DMS79 treated with DMSO at 0.1 percent for 48 hours (cell line): ENCODE data around the gene CTSH.

Experiments
- DNase-seq: peaks from one replicate; lab custom pipeline; 2025; lab: John Stamatoyannopoulos, UW

Gene CTSH, protein sequence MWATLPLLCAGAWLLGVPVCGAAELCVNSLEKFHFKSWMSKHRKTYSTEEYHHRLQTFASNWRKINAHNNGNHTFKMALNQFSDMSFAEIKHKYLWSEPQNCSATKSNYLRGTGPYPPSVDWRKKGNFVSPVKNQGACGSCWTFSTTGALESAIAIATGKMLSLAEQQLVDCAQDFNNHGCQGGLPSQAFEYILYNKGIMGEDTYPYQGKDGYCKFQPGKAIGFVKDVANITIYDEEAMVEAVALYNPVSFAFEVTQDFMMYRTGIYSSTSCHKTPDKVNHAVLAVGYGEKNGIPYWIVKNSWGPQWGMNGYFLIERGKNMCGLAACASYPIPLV

DNA sequence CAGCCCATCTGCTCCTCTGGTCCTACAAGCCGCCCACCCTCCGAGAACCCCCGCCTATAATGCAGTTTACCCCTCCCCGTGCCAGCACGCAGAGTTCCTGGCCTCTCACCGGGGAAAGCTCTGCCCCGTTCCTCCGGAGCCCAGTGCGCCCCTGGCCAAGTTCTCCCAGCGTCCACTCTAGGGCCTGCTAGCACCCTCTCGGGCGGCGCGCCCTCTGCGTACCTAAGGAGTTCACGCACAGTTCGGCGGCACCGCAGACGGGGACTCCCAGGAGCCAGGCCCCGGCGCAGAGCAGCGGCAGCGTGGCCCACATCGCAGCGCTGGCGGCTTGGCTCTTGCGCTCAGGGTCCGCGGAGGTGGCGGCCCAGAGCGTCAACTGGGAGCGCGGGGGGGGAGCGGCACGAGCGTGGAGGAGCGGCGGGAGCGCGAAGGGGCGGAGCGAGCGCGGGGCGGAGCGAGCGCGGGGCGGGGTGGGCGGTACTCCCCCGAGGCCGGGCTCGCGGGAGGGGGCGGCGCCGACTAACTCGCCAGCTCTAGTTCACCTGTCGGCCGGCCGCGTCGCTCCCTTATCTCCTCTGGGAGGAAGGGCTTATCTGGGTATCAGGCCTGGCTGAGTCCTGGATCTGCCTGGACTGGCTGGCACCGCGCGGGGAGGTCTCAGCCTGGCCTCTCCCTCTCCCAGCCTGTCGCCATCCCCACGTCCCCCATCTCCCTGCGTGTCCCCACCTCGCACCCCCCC, at the start of gene CTSH:
Gene CTSH, minus strand, starts transcription at position 378 of the 739 bp plus-strand sequence. Its CDS starts 65 bp downstream, at position 313.
- DNase-seq, result peak; percentile 42

DNA sequence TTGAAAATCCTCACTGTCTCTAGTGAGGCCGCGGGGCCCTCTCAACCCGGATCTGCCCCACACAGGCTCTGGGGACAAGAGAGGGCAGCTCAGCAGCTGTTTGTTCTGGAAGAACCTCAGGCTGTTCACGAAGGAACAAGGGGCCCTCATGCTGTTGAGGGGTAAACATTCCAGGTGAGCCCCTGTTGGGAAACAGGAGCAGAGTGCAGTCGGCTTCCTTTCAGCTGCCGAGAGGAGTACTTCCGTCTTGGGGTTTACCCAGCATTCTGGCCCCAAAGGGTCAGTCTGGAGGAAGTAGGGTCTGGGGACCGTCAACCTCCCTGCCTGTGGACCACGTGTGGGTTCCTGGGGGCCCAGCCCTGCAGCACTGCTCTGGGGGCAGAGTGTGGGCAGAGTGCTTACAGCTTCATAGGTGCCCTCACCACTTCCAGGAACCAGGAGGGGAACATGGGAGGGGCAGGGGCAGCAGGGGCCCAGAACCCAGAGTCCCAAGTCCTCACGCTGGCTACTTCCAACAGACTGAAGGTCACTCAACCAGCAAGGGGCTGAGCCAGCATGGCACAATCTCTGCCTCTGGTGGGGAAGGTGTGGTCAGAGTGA, 49.2 kb upstream of the CTSH start:
- DNase-seq, result no peak

DNA sequence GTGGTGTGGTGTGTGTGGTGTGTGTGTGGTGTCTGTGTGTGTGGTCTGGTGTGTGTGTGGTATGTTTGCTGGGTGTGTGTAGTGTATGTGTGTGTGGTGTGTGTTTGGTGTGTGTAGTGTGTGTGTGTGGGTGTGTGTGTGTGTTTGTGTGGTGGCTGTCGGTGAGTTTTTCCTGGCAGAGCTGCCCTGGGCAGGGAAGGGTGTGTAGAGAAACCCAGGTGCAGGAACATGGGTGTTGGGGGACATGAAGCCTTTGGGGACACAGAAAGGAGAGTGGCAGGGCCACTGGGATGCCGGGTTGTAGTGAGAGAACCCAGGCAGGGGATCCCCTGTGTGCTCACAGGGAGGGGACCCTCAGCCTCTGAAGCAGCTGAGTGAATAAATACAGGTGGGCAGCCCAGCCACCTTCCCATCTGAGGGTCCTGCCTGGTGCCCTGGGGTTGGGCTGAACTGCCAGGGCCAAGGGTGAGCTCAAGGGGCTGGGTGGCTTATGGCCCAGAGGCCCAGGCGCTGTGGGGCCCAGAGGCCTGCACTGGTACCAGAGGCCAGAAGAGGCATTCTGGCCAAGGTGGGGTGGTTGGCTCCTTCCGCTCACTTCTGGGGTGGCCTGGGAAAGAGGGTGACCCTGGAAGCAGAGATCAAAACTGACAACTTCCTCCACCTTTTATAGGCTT, 48.5 kb upstream of the CTSH start:
- no peak for DNase-seq

DNA sequence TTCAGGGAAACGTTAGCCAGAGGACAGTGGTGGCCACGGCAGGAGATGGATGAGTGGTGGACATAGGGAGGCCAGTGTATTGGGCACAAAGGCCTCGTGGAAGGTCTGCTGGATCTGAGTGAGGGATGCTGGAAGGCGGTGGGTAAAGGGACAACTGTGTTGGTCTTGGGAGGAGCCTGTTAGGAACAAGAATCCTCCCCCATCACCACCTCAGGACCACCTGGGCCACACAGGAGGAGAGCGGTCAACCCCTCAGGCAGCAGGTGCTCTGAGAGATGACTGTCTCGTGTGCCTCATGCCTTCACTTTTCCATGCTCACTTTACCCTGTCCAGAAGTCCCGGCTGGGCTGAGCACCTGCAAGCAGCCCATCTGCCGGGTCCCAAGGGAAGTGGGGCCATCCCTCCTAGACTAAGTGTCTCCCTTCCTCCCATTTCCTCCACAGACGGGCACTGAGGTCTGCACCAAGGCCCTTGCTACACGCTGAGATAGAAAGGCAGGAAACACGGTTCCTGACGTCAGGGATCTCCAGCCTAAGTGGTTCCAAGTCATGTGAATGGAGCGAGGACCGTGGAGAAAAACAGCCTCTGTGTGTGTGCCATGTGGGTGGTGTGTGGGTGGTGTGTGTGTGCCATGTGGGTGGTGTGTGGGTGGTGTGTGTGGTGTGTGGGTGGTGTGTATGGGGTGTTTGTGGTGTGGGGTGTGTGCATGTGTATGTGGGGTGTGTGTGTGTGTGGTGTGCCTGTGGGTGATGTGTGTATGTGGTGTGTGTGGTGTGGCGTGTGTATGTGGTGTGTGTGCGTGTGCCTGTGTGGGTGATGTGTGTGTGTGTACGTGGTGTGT, 47.8 kb upstream of the CTSH start:
- DNase-seq, result no peak

DNA sequence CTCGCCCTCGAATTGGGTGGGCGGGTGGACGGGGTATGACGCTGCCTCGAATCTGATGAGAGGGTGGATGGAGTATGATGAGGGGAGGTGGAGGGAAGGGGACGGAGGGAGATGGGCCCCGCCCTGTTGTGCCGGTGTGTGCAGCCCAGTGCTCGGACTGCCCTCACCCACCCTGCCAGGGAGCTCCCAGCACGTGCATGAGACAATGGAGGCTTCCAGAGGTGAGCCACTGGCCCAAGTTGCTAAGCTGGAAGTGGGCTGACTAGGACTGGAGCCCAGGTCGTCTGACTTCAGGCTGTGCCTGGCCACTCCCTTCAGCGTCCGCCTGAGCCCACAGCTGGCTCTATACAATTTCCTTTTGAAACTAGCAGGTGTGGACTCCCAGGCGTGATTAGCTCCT, 47.0 kb upstream of the CTSH start:
- no peak for DNase-seq

DNA sequence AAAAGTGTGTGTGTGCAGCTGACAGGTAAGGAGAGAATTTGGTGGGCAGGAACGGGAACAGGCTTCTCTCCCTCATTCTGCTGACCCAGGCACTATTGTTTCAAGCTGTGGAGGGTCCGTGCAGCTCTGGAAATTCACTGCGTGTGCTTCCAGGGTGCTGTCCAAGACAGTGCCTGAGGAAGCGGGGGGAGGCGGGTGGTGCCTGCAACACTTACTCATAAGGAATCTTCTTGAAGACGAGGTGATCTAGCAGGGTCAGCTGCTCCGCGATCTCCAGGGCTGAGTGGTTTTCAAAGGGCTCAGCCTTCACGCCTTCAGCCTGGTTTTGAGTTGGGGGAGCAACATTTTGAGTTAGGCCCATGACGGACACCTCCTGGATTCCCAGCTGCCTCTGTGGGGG, 46.6 kb upstream of the CTSH start:
- no peak for DNase-seq

DNA sequence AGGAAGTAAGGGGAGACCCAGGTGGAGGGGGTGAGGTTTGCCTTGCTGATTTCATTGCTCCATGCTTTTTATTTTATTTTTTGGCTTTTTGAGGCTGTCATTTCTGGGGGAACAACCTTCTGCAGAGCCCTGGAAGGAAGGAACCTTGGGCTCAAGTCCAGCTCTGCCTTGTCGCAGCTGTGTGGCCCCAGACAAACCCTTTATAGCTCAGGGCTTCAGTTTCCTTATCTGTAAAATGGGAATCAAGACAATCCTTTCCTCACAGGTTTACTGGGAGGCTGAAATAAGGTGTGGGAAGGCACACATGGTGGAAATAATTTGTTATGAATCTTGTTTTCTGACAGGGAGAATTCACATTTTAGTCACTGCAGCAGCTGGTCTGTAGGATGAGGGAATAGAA, 45.4 kb upstream of the CTSH start:
- DNase-seq, result no peak

DNA sequence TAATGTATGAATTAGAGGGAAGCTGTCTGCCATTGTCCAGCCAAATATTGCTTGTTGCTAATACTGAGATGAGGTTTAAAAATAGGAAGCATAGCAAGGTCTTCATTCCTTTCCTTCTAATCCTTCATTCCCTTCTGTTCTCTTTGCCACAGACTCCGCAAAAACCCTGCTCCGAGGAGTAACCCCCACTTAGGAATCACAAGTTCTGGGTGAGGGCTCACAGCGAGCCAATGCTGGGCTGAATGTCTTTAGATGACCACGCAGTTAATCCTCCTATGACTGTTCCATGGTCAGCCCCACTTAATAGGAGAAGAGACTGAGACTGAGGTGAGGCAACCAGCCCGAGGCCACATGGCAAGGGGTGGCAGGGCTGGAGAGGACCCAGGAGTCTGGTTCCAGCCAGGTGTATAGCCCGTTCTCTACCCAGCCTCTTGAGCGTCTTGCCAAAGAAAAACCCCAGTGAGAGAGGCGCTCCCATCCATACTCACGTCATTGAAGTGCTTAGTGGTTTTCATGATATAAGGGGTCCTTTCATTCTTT, 44.9 kb upstream of the CTSH start:
- DNase-seq, result peak; percentile 19

DNA sequence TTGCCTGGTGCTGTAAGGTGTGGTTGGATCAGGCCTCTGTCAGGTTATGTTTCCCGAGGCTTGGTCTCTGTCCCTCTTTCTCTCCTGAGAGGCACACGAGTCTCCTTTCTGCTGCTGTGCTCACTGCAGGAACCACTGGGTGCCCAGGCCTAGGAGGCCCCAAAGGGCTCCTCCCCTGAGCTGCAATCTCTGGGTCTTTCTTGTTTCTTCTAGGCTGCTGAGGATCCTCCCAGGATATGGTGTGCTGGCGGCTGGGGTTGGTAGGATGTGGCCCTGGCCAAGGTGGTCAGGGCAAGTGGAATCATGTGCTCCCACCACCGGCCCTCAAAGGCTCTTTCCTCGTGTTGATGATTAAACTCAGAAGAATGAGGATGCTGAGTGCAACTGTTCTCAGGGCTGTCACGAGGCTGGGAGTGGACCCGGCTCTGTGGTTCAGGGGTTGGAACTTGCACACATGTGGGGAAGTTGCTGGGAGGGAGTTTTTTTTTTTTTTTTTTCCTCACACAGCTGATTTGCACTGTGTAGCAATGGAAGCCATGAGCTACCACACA, 43.6 kb upstream of the CTSH start:
- no peak for DNase-seq

DNA sequence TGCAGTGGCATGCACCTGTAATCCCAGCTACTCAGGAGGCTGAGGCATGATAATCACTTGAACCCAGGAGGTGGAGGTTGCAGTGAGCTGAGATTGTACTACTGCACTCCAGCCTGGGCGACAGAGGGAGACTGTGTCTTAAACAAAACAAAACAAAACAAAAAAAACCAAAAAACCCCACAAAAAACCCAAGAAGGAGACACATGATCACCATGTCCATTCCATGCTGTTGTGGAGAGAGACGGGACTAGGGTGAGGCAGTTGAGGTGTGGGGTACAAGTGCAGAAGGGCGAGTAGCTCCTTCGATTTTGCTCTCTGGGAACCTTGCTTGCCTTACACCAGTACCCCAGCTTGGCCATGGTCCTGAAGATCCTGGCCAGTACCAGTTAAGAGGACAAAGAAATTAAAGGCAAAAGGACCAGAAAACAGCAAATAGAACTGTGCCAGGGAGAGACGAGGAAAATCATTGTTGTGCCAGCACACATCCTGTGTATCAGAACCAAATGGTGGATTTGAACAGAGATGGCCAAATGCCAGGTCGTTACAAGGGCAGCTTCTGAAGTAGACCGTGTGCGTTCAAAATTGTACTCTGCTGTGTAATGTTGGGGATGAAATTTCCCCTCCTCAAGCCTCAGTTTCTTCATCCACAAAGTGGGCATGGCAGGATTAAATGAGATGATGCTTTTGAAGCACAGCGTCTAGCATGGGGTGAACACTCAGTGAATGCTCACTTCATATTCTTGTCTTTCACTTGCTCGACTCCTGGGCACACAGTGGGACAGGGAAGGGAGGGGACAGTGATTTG, 42.9 kb upstream of the CTSH start:
- no peak for DNase-seq

DNA sequence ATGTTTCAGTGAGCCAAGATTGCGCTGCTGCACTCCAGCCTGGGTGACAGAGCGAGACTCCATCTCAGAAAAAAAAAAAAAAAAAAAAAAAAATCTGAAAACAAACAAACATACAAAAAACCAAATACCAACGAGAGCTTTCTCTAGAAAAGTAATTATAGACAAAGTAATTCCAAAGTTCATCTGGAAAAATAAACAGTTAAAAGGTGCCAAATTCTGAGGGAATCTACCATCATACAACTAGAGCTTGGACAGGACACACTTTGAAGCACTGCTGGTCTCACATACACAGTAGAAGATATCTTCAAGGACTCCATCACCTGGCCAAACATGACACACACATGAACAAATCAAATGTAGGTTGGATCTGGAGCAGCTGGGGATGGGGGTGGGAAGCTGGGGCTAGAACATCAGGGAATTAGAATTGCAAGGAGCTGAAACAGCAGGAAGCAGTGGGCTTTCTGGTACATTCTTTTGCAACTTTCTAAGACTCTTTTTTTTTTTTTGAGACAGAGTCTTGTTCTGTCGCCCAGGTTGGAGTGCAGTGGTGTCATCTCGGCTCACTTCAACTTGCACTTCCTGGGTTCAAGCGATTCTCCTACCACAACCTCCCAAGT, 41.1 kb upstream of the CTSH start:
- DNase-seq, result no peak

DNA sequence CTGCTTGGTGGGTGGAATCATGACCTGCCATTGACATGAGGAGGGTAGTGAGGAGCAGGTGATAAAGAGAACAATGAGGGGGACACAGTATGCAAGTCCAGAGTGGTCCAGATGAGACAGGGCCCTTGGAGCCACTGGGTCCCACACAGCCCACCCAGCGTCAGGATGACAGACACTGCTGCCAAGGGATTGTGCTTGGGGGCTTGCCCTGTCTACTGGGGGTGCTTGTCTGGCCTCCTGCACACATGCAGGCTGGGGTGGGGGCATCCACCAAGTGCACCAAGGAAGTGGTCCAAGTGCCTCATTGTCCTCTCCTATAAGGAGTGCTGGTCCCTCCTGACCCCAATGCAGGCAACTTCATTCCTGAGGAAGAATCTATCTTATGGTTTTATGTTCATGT, 39.2 kb upstream of the CTSH start:
- no peak for DNase-seq

DNA sequence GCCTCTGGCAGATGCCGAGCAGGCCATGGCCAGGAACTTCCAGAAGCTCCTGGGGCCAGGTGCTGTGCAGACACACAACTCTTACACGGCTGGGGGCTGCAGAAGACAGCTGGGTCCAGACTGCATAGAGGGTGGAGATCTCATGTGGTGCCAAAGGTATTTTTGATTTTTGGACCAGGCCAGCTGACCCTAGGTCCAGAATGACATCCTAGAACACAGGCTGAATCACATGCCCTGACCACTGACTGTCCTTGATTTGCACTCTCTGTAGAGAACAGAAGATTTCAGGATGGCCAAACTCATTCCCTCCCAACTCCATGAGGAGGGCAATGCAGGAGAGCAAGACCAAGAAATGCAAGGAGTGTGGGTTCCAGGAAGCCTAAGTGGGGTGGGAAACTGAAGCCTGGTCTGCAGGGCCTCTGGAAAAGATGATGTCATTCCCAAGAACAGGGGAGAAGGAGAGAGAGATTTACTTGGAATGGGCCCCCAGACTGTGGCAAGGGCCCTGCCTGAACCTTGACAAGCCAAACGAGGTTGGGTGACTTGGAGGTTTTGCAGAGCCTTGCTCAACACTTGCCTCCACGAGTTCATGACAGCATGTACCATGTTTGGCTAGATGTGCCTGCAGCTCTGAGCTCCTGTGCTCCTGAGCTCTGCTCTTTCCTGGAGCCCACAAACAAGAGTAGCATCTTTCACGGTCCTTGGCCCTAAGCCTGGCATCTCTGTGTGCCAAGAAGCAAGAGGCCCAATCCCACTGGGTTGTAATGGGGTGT, 38.5 kb upstream of the CTSH start:
- no peak for DNase-seq

DNA sequence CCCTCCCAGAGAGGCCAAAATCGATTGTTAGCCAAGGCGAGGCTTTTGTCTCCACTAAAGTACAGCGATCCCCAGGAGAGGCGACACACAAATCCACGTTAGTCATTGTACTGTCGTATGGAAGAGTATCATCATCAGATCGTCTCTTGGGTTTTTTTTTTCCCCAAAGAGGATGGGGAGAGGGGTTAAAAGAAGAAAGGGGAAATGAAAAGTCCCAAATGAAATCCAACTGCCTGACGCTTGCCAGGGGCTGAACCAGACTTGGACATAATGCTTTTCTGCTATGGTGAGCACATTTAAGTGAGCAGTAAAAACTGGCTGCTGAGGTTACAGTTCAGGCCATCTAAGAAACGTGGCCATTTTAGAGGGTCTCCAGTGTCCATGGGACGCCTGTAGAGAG, 37.9 kb upstream of the CTSH start:
- no peak for DNase-seq

DNA sequence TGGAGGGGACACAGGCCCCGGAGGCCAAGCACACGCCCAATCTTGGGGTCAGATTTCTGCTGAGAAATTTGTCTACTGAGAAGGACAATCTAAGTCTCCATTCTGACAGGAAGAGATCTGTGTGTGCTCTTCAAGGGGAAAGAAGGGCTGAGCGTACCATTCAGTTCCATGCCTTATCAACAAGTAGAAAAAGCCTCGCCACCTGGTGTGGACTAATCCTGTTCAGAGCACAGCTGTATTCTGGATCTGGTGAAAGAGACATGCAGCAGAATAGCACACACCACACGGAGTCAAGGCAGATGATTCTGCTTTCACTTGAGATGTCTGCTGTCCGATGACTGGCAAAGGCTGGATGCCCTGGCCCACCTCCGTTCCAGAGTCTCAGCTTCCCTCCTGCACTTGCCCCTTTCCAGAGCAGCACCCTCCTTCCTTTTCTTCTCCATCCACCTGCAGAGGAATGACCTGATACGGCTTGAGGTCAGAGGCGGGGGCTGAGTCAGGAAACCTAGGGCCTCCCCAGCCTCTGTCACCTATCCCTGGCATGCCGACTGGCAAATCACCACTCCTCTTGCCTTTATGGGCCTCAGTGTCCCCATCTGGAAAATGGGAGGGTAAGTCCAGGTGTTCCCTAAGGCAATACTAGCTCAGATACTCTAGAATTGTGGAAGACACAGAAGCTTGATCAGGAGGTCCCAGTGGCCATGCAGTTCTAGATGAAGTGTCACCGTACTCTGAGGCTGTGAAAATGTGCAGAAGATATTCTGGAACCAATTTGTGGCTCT, 36.9 kb upstream of the CTSH start:
- DNase-seq, result no peak

DNA sequence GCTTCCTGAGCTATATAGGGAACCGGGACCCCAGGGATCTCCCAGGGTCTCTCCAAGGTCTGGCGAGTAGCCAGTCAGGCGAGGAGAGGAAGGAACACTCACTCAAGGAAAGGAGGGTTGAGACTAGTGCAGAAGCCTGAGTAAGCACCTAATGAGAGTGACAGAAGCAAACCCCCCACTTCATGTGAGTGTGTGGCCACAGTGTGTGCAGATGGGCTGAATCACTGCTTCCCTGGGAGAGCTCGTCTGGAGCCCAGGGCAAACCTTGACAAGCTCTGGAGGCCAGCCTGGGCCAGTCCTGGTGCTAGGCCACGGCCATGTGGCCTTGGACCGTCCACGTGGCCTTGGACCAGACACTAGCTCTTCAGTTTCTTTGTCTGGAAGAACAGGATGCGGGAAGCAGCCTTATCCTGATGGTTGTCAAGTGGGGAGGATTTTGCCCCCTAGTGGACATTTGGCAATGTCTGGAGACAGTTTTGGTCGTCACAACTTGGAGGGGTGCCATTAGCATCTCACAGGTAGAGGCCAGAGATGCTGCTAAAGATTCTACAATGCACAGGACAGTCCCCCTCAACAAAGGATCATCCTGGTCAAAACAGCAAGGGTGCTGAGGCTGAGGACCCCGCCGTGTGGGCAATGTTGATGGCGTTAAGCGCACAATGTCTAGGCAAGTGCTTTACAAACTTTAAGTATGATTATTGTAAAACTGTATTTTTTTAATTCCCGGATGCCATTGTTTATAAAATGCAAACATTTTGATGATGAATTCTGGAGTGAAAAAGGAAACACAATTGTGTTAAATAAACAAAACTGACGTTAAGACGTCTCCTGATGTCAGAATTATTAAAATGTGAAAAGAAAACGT, 34.8 kb upstream of the CTSH start:
- DNase-seq, result no peak

DNA sequence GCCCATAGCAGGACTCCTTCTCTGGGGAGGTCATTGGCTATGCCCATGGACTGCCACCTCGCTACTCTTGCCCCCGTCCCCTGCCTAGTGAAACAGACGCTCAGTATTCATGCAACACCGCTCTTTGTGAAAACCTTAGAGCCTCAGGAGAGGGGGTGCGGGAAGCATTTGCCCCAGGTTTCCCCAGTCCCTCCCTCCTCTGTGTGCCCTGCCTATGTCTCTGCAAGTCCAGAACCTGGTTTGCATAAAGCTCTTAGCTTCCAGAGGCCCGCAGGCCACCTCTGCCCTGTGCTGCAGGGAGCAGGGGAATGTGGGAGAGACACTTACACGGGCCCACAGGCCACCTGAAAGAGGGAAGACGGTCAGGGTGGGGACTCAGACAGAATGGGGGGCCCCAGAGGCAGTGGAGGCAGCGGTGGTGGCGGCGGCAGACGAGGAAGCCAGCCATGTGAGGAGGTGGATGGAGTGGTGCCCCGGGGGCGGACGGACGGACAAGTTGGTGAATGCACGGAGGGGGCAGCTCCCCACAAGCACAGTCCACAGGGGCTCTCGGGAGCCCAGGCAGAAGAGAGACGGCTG, 33.8 kb upstream of the CTSH start:
- DNase-seq, result no peak
